Mesenchymal stem cell (in vitro differentiated cells and primary cell): Measurements from ENCODE around the gene ZBED4.
A peak's percentile ranks its signal among the peaks of the same experiment; 100 is the strongest.

Source experiments
- DNase-seq: peaks from one replicate; pipeline ENCODE4 v3.0.0-alpha.2; 2013
- H2AFZ ChIP-seq: one replicate; pipeline ENCODE4 v1.6.1; 2013; ENCODE audit warnings: low read depth, mild to moderate bottlenecking, control low read depth, inconsistent platforms, low read length, moderate library complexity
- H2AK5ac ChIP-seq: 2 replicates; pipeline ENCODE4 v1.6.1; 2013; ENCODE audit warnings: low read length, moderate library complexity, mild to moderate bottlenecking, inconsistent platforms; ENCODE audit not compliant: severe bottlenecking
- H2BK120ac ChIP-seq: one replicate; pipeline ENCODE4 v1.6.1; 2013; ENCODE audit warnings: low read depth, mild to moderate bottlenecking, inconsistent platforms, low read length, moderate library complexity
- H2BK12ac ChIP-seq, 2 experiments: one replicate each; pipeline ENCODE4 v1.6.1; 2013; ENCODE audit warnings: inconsistent platforms in 2 of 2, low read length in 2 of 2, mild to moderate bottlenecking in 2 of 2, moderate library complexity in 2 of 2, control low read depth in 1 of 2
- H2BK15ac ChIP-seq: one replicate; pipeline ENCODE4 v1.6.1; 2013; ENCODE audit warnings: mild to moderate bottlenecking, low read depth, inconsistent platforms; ENCODE audit not compliant: poor library complexity, severe bottlenecking
- H2BK5ac ChIP-seq: 2 replicates; pipeline ENCODE4 v1.6.1; 2013; ENCODE audit warnings: low read depth, mild to moderate bottlenecking, low read length, control low read depth, inconsistent platforms; ENCODE audit not compliant: poor library complexity, severe bottlenecking
- H3K14ac ChIP-seq, 2 experiments: one replicate each; pipeline ENCODE4 v1.6.1; 2013; ENCODE audit warnings: inconsistent platforms in 2 of 2, low read length in 2 of 2, control low read depth in 1 of 2, mild to moderate bottlenecking in 1 of 2, moderate library complexity in 1 of 2
- H3K18ac ChIP-seq, 2 experiments: one replicate each; pipeline ENCODE4 v1.6.1; 2013; ENCODE audit warnings: inconsistent platforms in 2 of 2, low read length in 2 of 2, control low read depth in 1 of 2, low read depth in 1 of 2, mild to moderate bottlenecking in 1 of 2
- H3K23ac ChIP-seq, 2 experiments: one replicate each; pipeline ENCODE4 v1.6.1; 2013; ENCODE audit warnings: inconsistent platforms in 2 of 2, low read length in 2 of 2, mild to moderate bottlenecking in 2 of 2, moderate library complexity in 2 of 2, control low read depth in 1 of 2
- H3K27ac ChIP-seq: 2 replicates; pipeline ENCODE4 v1.5.1; 2013; ENCODE audit warnings: mild to moderate bottlenecking, moderate library complexity, low read length, control low read depth, inconsistent platforms; ENCODE audit not compliant: poor library complexity, severe bottlenecking
- H3K27me3 ChIP-seq, 2 experiments: 2 replicates each; pipeline versions ENCODE4 v1.6.1 to v1.7.0; 2013; ENCODE audit warnings: low read length in 2 of 2, mild to moderate bottlenecking in 2 of 2, moderate library complexity in 2 of 2, control low read depth in 1 of 2, inconsistent platforms in 1 of 2; ENCODE audit not compliant: control insufficient read depth in 1 of 2, insufficient read depth in 1 of 2
- H3K36me3 ChIP-seq, 2 experiments: 2 replicates each; pipeline versions ENCODE4 v1.6.1 to v1.7.0; 2013; ENCODE audit warnings: low read length in 2 of 2, control low read depth in 1 of 2, inconsistent platforms in 1 of 2, low read depth in 1 of 2, mild to moderate bottlenecking in 1 of 2; ENCODE audit not compliant: insufficient read depth in 2 of 2, control insufficient read depth in 1 of 2
- H3K4ac ChIP-seq, 2 experiments: one replicate each; pipeline ENCODE4 v1.6.1; 2013; ENCODE audit warnings: inconsistent platforms in 2 of 2, low read length in 2 of 2, mild to moderate bottlenecking in 2 of 2, moderate library complexity in 2 of 2, control low read depth in 1 of 2, low read depth in 1 of 2
- H3K4me1 ChIP-seq: 2 replicates; pipeline ENCODE4 v1.6.1; 2013; ENCODE audit warnings: low read depth, low read length, control low read depth; ENCODE audit not compliant: control insufficient read depth, insufficient read depth
- H3K4me2 ChIP-seq: 2 replicates; pipeline ENCODE4 v1.6.1; 2013; ENCODE audit warnings: low read length, mild to moderate bottlenecking, inconsistent platforms; ENCODE audit not compliant: poor library complexity, severe bottlenecking
- H3K4me3 ChIP-seq, 2 experiments: 2 replicates each; pipeline versions ENCODE4 v1.5.1 to v1.7.0; 2013; ENCODE audit warnings: low read length in 2 of 2, mild to moderate bottlenecking in 2 of 2, control low read depth in 1 of 2, low read depth in 1 of 2; ENCODE audit not compliant: insufficient read depth in 1 of 2
- H3K79me1 ChIP-seq: replicated peaks from 2 replicates; pipeline ENCODE4 v1.6.1; 2013; ENCODE audit warnings: mild to moderate bottlenecking, control low read depth, low read length, inconsistent platforms; ENCODE audit not compliant: poor library complexity, severe bottlenecking
- H3K9ac ChIP-seq: 2 replicates; pipeline ENCODE4 v1.7.0; 2013; ENCODE audit warnings: mild to moderate bottlenecking, low read length, moderate library complexity
- H3K9me3 ChIP-seq: 2 replicates; pipeline ENCODE4 v1.7.0; 2013; ENCODE audit warnings: mild to moderate bottlenecking, low read length; ENCODE audit not compliant: control insufficient read depth
- H4K8ac ChIP-seq: one replicate; pipeline ENCODE4 v1.6.1; 2013; ENCODE audit warnings: inconsistent platforms, mild to moderate bottlenecking, low read length, moderate library complexity
- H4K91ac ChIP-seq: one replicate; pipeline ENCODE4 v1.6.1; 2013; ENCODE audit warnings: mild to moderate bottlenecking, low read length, inconsistent platforms
- WGBS: methylation state at CpG from one replicate; pipeline ENCODE4 v1.1.7; 2013; ENCODE audit warnings: mixed read lengths; 5-methylcytosine and 5-hydroxymethylcytosine counted together

ZBED4 gene

DNA sequence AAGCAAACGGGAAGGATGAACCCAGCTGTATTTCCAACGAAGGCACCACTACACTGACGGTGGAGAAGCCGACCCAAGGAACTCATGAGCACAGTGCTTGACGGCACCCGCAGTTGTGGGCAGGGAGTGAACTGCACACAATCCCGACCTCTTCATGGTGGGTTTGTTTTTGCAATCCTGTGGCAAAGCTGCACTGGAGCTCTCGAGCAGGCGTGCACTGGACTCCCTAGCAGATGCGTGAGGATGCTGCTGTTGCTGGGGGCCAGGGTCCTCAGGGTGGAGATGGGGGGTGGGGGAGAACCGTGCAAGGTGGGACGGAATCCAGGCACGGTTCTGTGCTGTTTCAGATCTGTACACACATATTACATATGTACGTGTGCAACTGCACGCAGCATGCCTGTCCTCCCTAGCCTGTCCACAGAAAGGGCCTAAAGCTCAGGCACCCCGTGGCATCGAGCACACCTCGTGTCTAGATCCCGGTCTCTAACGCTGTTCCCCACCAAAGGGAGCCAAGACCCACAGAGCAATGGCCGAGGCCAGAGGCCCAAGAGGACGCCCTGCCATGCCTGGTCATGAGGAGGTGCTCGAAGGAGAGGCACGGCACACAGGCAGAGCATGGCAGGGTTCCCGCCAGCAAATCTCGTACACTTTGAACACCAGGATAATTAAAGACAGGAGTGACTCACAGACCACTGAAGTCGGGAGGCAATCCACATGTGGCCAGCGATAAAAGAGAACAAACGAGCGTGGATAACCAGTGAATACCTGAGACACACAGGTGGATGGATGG, 47.0 kb downstream of the ZBED4 start:
- no peak for DNase-seq
- Histone ChIP-seq H3K27me3 (no peaks in the 10 kb centered on the region), H3K18ac (no peak overlapping the region), H4K91ac (no peak overlapping the region), H3K9me3 (no peaks in the 10 kb centered on the region), H3K4me3 (no peak overlapping the region), H3K9ac (no peak overlapping the region), H3K14ac (no peak overlapping the region), H2BK12ac (no peak overlapping the region), H2BK120ac (no peak overlapping the region), H2AFZ (no peak overlapping the region), H3K23ac (no peak overlapping the region), H3K4me2 (no peak overlapping the region), H3K4me1 (peaks cover 2% of the 10 kb centered on the region), H2BK15ac (no peak overlapping the region), H4K8ac (no peak overlapping the region), H2BK5ac (no peak overlapping the region), H3K36me3 (peaks cover 56 to 61% of the 10 kb centered on the region in 2 experiments), H3K4ac (no peak overlapping the region), H2AK5ac (no peak overlapping the region), H3K79me1 (peaks cover 16% of the 10 kb centered on the region), H3K27ac (no peak overlapping the region)
- WGBS, result 95% methylated on average over 30 of the region's 30 CpGs

DNA sequence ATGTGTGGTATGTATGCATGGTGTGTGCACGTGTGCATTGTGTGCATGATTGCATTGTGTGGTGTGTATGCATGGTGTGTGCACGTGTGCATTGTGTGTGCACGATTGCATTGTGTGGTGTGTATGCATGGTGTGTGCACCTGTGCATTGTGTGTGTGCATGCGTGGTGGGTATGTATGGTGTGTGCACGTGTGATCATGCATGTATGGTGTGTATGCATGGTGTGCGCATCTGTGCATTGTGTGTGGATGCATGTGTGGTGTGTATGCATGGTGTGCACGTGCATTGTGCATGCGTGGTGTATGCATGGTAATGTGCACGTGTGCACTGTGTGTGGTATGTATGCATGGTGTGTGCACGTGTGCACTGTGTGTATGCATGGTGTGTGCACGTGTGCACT, 47.8 kb downstream of the ZBED4 start:
- Histone ChIP-seq H3K79me1 (peaks cover 16% of the 10 kb centered on the region), H3K4me1 (peaks cover 2% of the 10 kb centered on the region), H3K18ac (no peak overlapping the region), H4K91ac (no peak overlapping the region), H3K4ac (no peak overlapping the region), H4K8ac (no peak overlapping the region), H2BK120ac (no peak overlapping the region), H3K27me3 (no peaks in the 10 kb centered on the region), H3K9me3 (no peaks in the 10 kb centered on the region), H3K9ac (no peak overlapping the region), H3K36me3 (peaks cover 56 to 66% of the 10 kb centered on the region in 2 experiments), H2AK5ac (no peak overlapping the region), H2AFZ (no peak overlapping the region), H2BK12ac (no peak overlapping the region), H3K4me2 (no peak overlapping the region), H3K14ac (no peak overlapping the region), H3K4me3 (no peak overlapping the region), H2BK15ac (no peak overlapping the region), H2BK5ac (no peak overlapping the region), H3K23ac (no peak overlapping the region), H3K27ac (no peak overlapping the region)
- no peak for DNase-seq
- 97% methylated on average over 11 of the region's 11 CpGs for WGBS

DNA sequence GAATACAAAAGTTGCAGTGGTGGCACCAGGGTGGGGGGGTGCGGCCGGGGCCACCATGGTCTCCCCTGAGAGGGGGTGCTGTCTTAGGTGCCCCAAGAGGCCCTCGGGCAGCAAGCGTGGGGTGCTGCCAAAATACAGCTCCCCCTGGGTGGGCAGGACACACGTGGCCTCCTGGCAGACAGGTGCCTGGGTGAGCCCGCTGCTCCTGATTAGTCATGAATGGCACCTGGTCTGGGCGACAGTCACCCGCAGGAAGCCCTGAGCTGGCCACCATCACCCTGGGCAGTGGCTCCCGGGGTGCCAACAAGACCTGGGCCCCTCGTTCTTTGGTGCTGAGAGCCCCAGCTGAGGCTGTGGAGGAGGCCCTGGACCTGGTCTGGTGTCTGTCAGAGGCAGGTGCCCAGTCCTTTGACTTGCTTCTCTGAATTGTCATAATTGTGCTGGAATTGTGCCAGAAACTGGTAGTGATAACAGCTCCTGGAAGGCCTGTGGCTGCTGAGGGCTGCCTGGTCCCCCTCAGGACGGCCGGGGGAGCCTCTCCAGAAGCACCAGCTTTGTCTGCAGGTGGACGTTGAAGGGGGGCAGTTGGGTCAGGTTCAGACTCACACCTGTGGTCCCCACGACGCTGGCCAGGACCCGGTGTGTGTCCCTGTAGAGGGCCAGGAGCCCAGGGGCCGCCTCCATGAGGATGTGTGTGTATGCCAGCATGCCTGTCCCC, 49.8 kb downstream of the ZBED4 start:
- H3K14ac ChIP-seq, result no peak overlapping the region
- H2BK15ac ChIP-seq, result no peak overlapping the region
- no peak overlapping the region for H3K27ac ChIP-seq
- no peak overlapping the region for H3K4me3 ChIP-seq
- H2AFZ ChIP-seq, result no peak overlapping the region
- H3K4ac ChIP-seq, result no peak overlapping the region
- peaks cover 22% of the 10 kb centered on the region for H3K79me1 ChIP-seq
- no peak overlapping the region for H2AK5ac ChIP-seq
- peaks cover 2% of the 10 kb centered on the region for H3K4me1 ChIP-seq
- H3K18ac ChIP-seq, result no peak overlapping the region
- H3K4me2 ChIP-seq, result no peak overlapping the region
- no peak overlapping the region for H4K8ac ChIP-seq
- DNase-seq, result no peak
- no peak overlapping the region for H2BK12ac ChIP-seq
- no peaks in the 10 kb centered on the region for H3K27me3 ChIP-seq
- H3K9me3 ChIP-seq, result no peaks in the 10 kb centered on the region
- no peak overlapping the region for H2BK5ac ChIP-seq
- H4K91ac ChIP-seq, result no peak overlapping the region
- peaks cover 59 to 78% of the 10 kb centered on the region in 2 experiments for H3K36me3 ChIP-seq
- WGBS, result 90% methylated on average over 17 of the region's 17 CpGs
- no peak overlapping the region for H3K9ac ChIP-seq
- H2BK120ac ChIP-seq, result no peak overlapping the region
- H3K23ac ChIP-seq, result no peak overlapping the region

DNA sequence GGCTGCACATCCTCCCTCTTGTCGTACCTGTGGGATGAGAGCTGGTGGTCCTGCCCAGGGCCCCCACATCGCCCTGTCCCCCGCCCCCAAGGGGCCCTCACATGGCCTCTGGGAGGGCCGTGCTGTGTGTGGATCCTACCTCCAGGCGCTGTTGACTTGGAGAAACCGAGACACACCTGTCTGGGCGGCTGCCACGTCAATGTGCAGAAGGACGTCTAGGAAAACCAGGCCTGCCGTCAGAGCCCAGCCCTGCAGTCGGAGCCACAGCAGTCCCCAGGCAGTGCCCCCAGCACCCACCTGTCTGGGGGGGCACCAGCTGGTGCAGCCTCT, 50.4 kb downstream of the ZBED4 start:
- Histone ChIP-seq H3K27ac (no peak overlapping the region), H3K18ac (no peak overlapping the region), H3K14ac (no peak overlapping the region), H3K23ac (no peak overlapping the region), H4K8ac (no peak overlapping the region), H3K27me3 (no peaks in the 10 kb centered on the region), H2AK5ac (no peak overlapping the region), H3K79me1 (peaks cover 22% of the 10 kb centered on the region), H3K4me2 (no peak overlapping the region), H2BK5ac (no peak overlapping the region), H3K9ac (no peak overlapping the region), H3K4me3 (peak overlapping the region in 1 of 2 experiments; percentile 20), H3K4ac (no peak overlapping the region), H2BK12ac (no peak overlapping the region), H3K4me1 (peaks cover 2% of the 10 kb centered on the region), H3K36me3 (peaks cover 62 to 81% of the 10 kb centered on the region in 2 experiments), H2AFZ (no peak overlapping the region), H4K91ac (no peak overlapping the region), H2BK120ac (no peak overlapping the region), H3K9me3 (no peaks in the 10 kb centered on the region), H2BK15ac (no peak overlapping the region)
- WGBS, result 95% methylated on average over 11 of the region's 11 CpGs
- DNase-seq, result no peak
